ENCODE data around the gene NAXD. TPM values are rescaled to one million over a fixed set of nuclear protein-coding genes. Genes with fewer than 3 reads are reported as not detected.

NAXD gene
- total and polyA plus RNA-seq, 10 of the 15 experiments (the other 5 are each of a cell fraction or from before 2014, with no cell fraction given) = 1.5 to 36.2 (median 23.8) TPM

- Histone ChIP-seq H3K4me2 (ENCODE audit: control insufficient read depth, insufficient read depth) (no peak overlapping the region), H3K9ac (ENCODE audit: control insufficient read depth, insufficient read depth, low read length) (no peak overlapping the region), H2AFZ (ENCODE audit: control insufficient read depth, low read depth, low read length) (no peak overlapping the region), H3K79me2 (ENCODE audit: control insufficient read depth, insufficient read depth, low read length) (no peaks in the 10 kb centered on the region), H3K4me3 (no peak overlapping the region), H3K27me3 (replicated peaks in 1 of 2; ENCODE audit: control insufficient read depth in 2 of 2, insufficient read depth in 2 of 2, low read length in 1 of 2) (no peaks in the 10 kb centered on the region; a peak in 1 of 4 replicates), H3K4me1 (ENCODE audit: control insufficient read depth, insufficient read depth, low read length) (peaks cover 18% of the 10 kb centered on the region), H4K20me1 (ENCODE audit: control insufficient read depth, insufficient read depth) (no peaks in the 10 kb centered on the region), H3K9me3 (replicated peaks; ENCODE audit: control insufficient read depth, insufficient read depth, low read length) (no peaks in the 10 kb centered on the region), H3K27ac (ENCODE audit: control insufficient read depth, insufficient read depth) (no peak overlapping the region), H3K36me3 (ENCODE audit: control insufficient read depth in 2 of 2, insufficient read depth in 2 of 2, low read length in 1 of 2) (no peaks in the 10 kb centered on the region)
- BruUV-seq (replicated peaks) = no TSS peak
- in situ Hi-C loops (cut with MboI) = no loop called here
- ChIA-PET CTCF (no interaction called here), RAD21 (ENCODE audit: unreplicated experiment) (interaction anchor here (2.8 kb wide), 1 partner anchor 122 kb away, joined by 10 read pairs; no protein-coding TSS in a partner anchor), SMC1A (ENCODE audit: uncharacterized antibody, unreplicated experiment) (interaction anchor here (1.4 kb wide), 1 partner anchor 121 kb away, joined by 3 read pairs; no protein-coding TSS in a partner anchor), POLR2A (no interaction called here)
- 69% methylated on average over 11 of the region's 11 CpGs for WGBS (ENCODE audit: insufficient coverage, insufficient replicate concordance, low lambda C conversion rate, missing lambda C conversion rate)
- ATAC-seq (no peak), FAIRE-seq (no peak), DNase-seq (ENCODE audit: low read depth, low spot score) (no peak)
- intact Hi-C loops (cut with micrococcal nuclease; ENCODE audit: unreplicated experiment) = no loop called here
- no peak for TF ChIP-seq MXI1 (IDR thresholded peaks at IDR 0.05; ENCODE audit: low read depth, low read length)
These were observed 38.4 kb upstream of the NAXD start for GRCh38 chr13:110576736-110577476.

GRCh38 chr13:110578363-110578762 lies 37.0 kb upstream of the NAXD start:
- intact Hi-C loops (cut with micrococcal nuclease; ENCODE audit: unreplicated experiment) = no loop called here
- TF ChIP-seq EZH2 (IDR thresholded peaks at IDR 0.05; ENCODE audit: borderline replicate concordance, control insufficient read depth, low read depth, low read length) (no peak), POU2F2 (IDR thresholded peaks at IDR 0.05; ENCODE audit: borderline replicate concordance, low read depth, low read length) (no peak), NKRF (conservative IDR thresholded peaks at IDR 0.05) (no peak), NR2C2 (IDR thresholded peaks at IDR 0.05; ENCODE audit: borderline replicate concordance, control insufficient read depth, insufficient read length, low read depth) (no peak), E2F8 (IDR thresholded peaks at IDR 0.05; ENCODE audit: low read depth, partially characterized antibody) (no peak), BMI1 (IDR thresholded peaks at IDR 0.05; ENCODE audit: borderline replicate concordance) (no peak), IKZF2 (IDR thresholded peaks at IDR 0.05) (no peak), YBX1 (IDR thresholded peaks at IDR 0.05) (no peak), JUND (IDR thresholded peaks at IDR 0.05; ENCODE audit: low read depth, low read length) (no peak)

More at GRCh38 chr13:110578363-110578762, 37.0 kb upstream of the NAXD start:
- POLR2A ChIA-PET = no interaction called here
- CTCF ChIA-PET = interaction anchor here (1.4 kb wide), 1 partner anchor 15 kb away, joined by 4 read pairs; no protein-coding TSS in a partner anchor
- SMC1A ChIA-PET (ENCODE audit: uncharacterized antibody, unreplicated experiment) = interaction anchor here (1.8 kb wide), 1 partner anchor 123 kb away, joined by 7 read pairs; no protein-coding TSS in a partner anchor
- 83% methylated on average over 10 of the region's 10 CpGs for WGBS (ENCODE audit: insufficient coverage, insufficient replicate concordance, low lambda C conversion rate, missing lambda C conversion rate)
- RAD21 ChIA-PET (ENCODE audit: unreplicated experiment) = no interaction called here
- no peak for ATAC-seq
- H3K4me3 ChIP-seq = no peak overlapping the region
- no peak overlapping the region for H3K4me2 ChIP-seq (ENCODE audit: control insufficient read depth, insufficient read depth)
- no peaks in the 10 kb centered on the region for H3K9me3 ChIP-seq (replicated peaks; ENCODE audit: control insufficient read depth, insufficient read depth, low read length)
- no peak overlapping the region for H3K27ac ChIP-seq (ENCODE audit: control insufficient read depth, insufficient read depth)
- H2AFZ ChIP-seq (ENCODE audit: control insufficient read depth, low read depth, low read length) = no peak overlapping the region
- H3K4me1 ChIP-seq (ENCODE audit: control insufficient read depth, insufficient read depth, low read length) = peaks cover 18% of the 10 kb centered on the region
- no TSS peak for BruUV-seq (replicated peaks)
- FAIRE-seq = no peak
- DNase-seq (ENCODE audit: low read depth, low spot score) = no peak
- no peaks in the 10 kb centered on the region for H4K20me1 ChIP-seq (ENCODE audit: control insufficient read depth, insufficient read depth)
- no peaks in the 10 kb centered on the region for H3K27me3 ChIP-seq (replicated peaks in 1 of 2; ENCODE audit: control insufficient read depth in 2 of 2, insufficient read depth in 2 of 2, low read length in 1 of 2)
- H3K9ac ChIP-seq (ENCODE audit: control insufficient read depth, insufficient read depth, low read length) = no peak overlapping the region
- in situ Hi-C loops (cut with MboI) = no loop called here
- H3K36me3 ChIP-seq (ENCODE audit: control insufficient read depth in 2 of 2, insufficient read depth in 2 of 2, low read length in 1 of 2) = no peaks in the 10 kb centered on the region
- H3K79me2 ChIP-seq (ENCODE audit: control insufficient read depth, insufficient read depth, low read length) = no peaks in the 10 kb centered on the region
